SK-N-SH treated with all-trans-retinoic acid at 6 μM for 48 hours (cell line): ENCODE measurements around the gene LRMDA.

ENCODE experiments used
- ATAC-seq: fragments of 200-7000 bp; cut with Tn5 transposase; 3 replicates; pipeline ENCODE4 v1.9.1; 2020; ENCODE audit warnings: mild to moderate bottlenecking, moderate library complexity
- ARNTL ChIP-seq: fragments of 450-650 bp; formaldehyde crosslinking; IDR thresholded peaks from 2 replicates; pipeline ENCODE4 v1.5.0; 2020; ENCODE audit warnings: low read depth, mild to moderate bottlenecking, moderate library complexity, borderline replicate concordance
- BACH2 ChIP-seq: fragments of 250-450 bp; sonication (Bioruptor Pico); IDR thresholded peaks from 2 replicates; pipeline ENCODE4 v1.9.0; 2021; ENCODE audit warnings: mild to moderate bottlenecking, borderline replicate concordance
- CSDC2 ChIP-seq: fragments of 250-450 bp; sonication (Bioruptor Pico); IDR thresholded peaks from 2 replicates; pipeline ENCODE4 v1.5.0; 2020; ENCODE audit warnings: mild to moderate bottlenecking, moderate library complexity
- CSRNP3 ChIP-seq: fragments of 250-450 bp; sonication (Bioruptor Pico); IDR thresholded peaks from 2 replicates; pipeline ENCODE4 v1.5.1; 2021; ENCODE audit warnings: mild to moderate bottlenecking, moderate library complexity
- ESRRG ChIP-seq: fragments of 250-450 bp; sonication (Bioruptor Pico); IDR thresholded peaks from 2 replicates; pipeline ENCODE4 v1.6.1; 2021; ENCODE audit warnings: mild to moderate bottlenecking
- GLIS3 ChIP-seq: fragments of 250-450 bp; sonication (Bioruptor Pico); IDR thresholded peaks from 2 replicates; pipeline ENCODE4 v1.5.0; 2020; ENCODE audit warnings: mild to moderate bottlenecking, moderate library complexity
- ISL1 ChIP-seq: fragments of 250-450 bp; sonication (Bioruptor Pico); IDR thresholded peaks from 2 replicates; pipeline ENCODE4 v2.1.2; 2022; ENCODE audit warnings: mild to moderate bottlenecking, moderate library complexity
- OSR1 ChIP-seq: fragments of 250-450 bp; sonication (Bioruptor Pico); IDR thresholded peaks from 2 replicates; pipeline ENCODE4 v1.8.0; 2022; ENCODE audit warnings: moderate library complexity, mild to moderate bottlenecking, inconsistent platforms
- POU6F1 ChIP-seq: fragments of 250-450 bp; sonication (Bioruptor Pico); IDR thresholded peaks from 2 replicates; pipeline ENCODE4 v1.8.0; 2021; ENCODE audit warnings: low read depth, mild to moderate bottlenecking, moderate library complexity, borderline replicate concordance
- PPARA ChIP-seq: fragments of 250-450 bp; sonication (Bioruptor Pico); IDR thresholded peaks from 2 replicates; pipeline ENCODE4 v1.5.0; 2020; ENCODE audit warnings: mild to moderate bottlenecking, borderline replicate concordance
- RARB ChIP-seq: fragments of 250-450 bp; sonication (Bioruptor Pico); IDR thresholded peaks from 2 replicates; pipeline ENCODE4 v1.8.0; 2021; ENCODE audit warnings: mild to moderate bottlenecking, moderate library complexity
- SNAI2 ChIP-seq: fragments of 250-450 bp; sonication (Bioruptor Pico); IDR thresholded peaks from 2 replicates; pipeline ENCODE4 v1.5.0; 2020; ENCODE audit warnings: mild to moderate bottlenecking, moderate library complexity
- TCF4 ChIP-seq: fragments of 250-450 bp; sonication (Bioruptor Pico); IDR thresholded peaks from 2 replicates; pipeline ENCODE4 v1.8.0; 2021; ENCODE audit warnings: mild to moderate bottlenecking, moderate library complexity, borderline replicate concordance
- TOX ChIP-seq: fragments of 250-450 bp; sonication (Bioruptor Pico); IDR thresholded peaks from 2 replicates; pipeline ENCODE4 v1.8.0; 2021; ENCODE audit warnings: mild to moderate bottlenecking, moderate library complexity, borderline replicate concordance
- TSHZ2 ChIP-seq: fragments of 250-450 bp; sonication (Bioruptor Pico); IDR thresholded peaks from 2 replicates; pipeline ENCODE4 v1.5.0; 2020; ENCODE audit warnings: mild to moderate bottlenecking, moderate library complexity
- ZC3H10 ChIP-seq: fragments of 250-450 bp; sonication (Bioruptor Pico); IDR thresholded peaks from 2 replicates; pipeline ENCODE4 v1.5.1; 2021; ENCODE audit warnings: mild to moderate bottlenecking, moderate library complexity
- ZFP3 ChIP-seq: fragments of 250-450 bp; sonication (Bioruptor Pico); IDR thresholded peaks from 2 replicates; pipeline ENCODE4 v1.5.0; 2020; ENCODE audit warnings: mild to moderate bottlenecking, moderate library complexity
- ZFP30 ChIP-seq: fragments of 450-650 bp; formaldehyde crosslinking; IDR thresholded peaks from 2 replicates; pipeline ENCODE4 v1.5.0; 2022; ENCODE audit warnings: mild to moderate bottlenecking, moderate library complexity
- ZNF565 ChIP-seq: fragments of 450-650 bp; formaldehyde crosslinking; conservative IDR thresholded peaks from 2 replicates; pipeline ENCODE4 v1.5.0; 2020; ENCODE audit warnings: low read depth, mild to moderate bottlenecking, moderate library complexity
- ZNF70 ChIP-seq: fragments of 450-650 bp; formaldehyde crosslinking; IDR thresholded peaks from 2 replicates; pipeline ENCODE4 v1.5.0; 2020; ENCODE audit warnings: mild to moderate bottlenecking, moderate library complexity
- ZNF8 ChIP-seq: fragments of 450-650 bp; formaldehyde crosslinking; IDR thresholded peaks from 2 replicates; pipeline ENCODE4 v1.5.0; 2020; ENCODE audit warnings: mild to moderate bottlenecking, moderate library complexity

LRMDA gene

GRCh38 chr10:76089556-76090180 lies 658.2 kb downstream of the LRMDA start:
- no peak for TF ChIP-seq TSHZ2 (CRISPR knock-in tag)
- TF ChIP-seq RARB (CRISPR knock-in tag), result no peak
- TF ChIP-seq PPARA (CRISPR knock-in tag), result no peak
- TF ChIP-seq SNAI2 (CRISPR knock-in tag), result no peak
- TF ChIP-seq ZC3H10 (CRISPR knock-in tag), result no peak
- TF ChIP-seq CSDC2 (CRISPR knock-in tag), result no peak
- TF ChIP-seq BACH2 (CRISPR knock-in tag), result no peak
- TF ChIP-seq TCF4 (CRISPR knock-in tag), result no peak
- TF ChIP-seq ARNTL (CRISPR knock-in tag), result no peak
- no peak for TF ChIP-seq ZFP30
- no peak for TF ChIP-seq OSR1 (CRISPR knock-in tag)
- no peak for TF ChIP-seq ZNF70 (CRISPR knock-in tag)
- TF ChIP-seq CSRNP3 (CRISPR knock-in tag), result no peak
- no peak for TF ChIP-seq ZFP3 (CRISPR knock-in tag)
- no peak for TF ChIP-seq GLIS3 (CRISPR knock-in tag)
- TF ChIP-seq TOX (CRISPR knock-in tag), result no peak
- no peak for TF ChIP-seq ZNF565 (CRISPR knock-in tag)
- TF ChIP-seq ESRRG (CRISPR knock-in tag), result no peak
- TF ChIP-seq ZNF8 (CRISPR knock-in tag), result no peak
- ATAC-seq, result no peak

- TF ChIP-seq ZNF8 (CRISPR knock-in tag), result no peak
- no peak for TF ChIP-seq ZNF565 (CRISPR knock-in tag)
- TF ChIP-seq ZNF70 (CRISPR knock-in tag), result no peak
- TF ChIP-seq CSRNP3 (CRISPR knock-in tag), result no peak
- no peak for TF ChIP-seq POU6F1 (CRISPR knock-in tag)
- no peak for TF ChIP-seq ISL1 (CRISPR knock-in tag)
- TF ChIP-seq OSR1 (CRISPR knock-in tag), result no peak
- no peak for TF ChIP-seq ESRRG (CRISPR knock-in tag)
- no peak for TF ChIP-seq ZFP3 (CRISPR knock-in tag)
- TF ChIP-seq TOX (CRISPR knock-in tag), result no peak
- no peak for TF ChIP-seq GLIS3 (CRISPR knock-in tag)
- TF ChIP-seq CSDC2 (CRISPR knock-in tag), result no peak
- no peak for TF ChIP-seq TSHZ2 (CRISPR knock-in tag)
- TF ChIP-seq TCF4 (CRISPR knock-in tag), result no peak
- no peak for TF ChIP-seq PPARA (CRISPR knock-in tag)
- no peak for ATAC-seq
These were observed 660.5 kb downstream of the LRMDA start for GRCh38 chr10:76091926-76092325.
